Hematopoietic multipotent progenitor cell treated with erythropoietin and hydrocortisone succinate and interleukin-3 and kit ligand, for 8 days (in vitro differentiated cells): ENCODE data around the gene AFTPH.

Source experiments
- DNase-seq: peaks from one replicate; pipeline ENCODE4 v3.0.0-alpha.2; 2015

The AFTPH gene, protein sequence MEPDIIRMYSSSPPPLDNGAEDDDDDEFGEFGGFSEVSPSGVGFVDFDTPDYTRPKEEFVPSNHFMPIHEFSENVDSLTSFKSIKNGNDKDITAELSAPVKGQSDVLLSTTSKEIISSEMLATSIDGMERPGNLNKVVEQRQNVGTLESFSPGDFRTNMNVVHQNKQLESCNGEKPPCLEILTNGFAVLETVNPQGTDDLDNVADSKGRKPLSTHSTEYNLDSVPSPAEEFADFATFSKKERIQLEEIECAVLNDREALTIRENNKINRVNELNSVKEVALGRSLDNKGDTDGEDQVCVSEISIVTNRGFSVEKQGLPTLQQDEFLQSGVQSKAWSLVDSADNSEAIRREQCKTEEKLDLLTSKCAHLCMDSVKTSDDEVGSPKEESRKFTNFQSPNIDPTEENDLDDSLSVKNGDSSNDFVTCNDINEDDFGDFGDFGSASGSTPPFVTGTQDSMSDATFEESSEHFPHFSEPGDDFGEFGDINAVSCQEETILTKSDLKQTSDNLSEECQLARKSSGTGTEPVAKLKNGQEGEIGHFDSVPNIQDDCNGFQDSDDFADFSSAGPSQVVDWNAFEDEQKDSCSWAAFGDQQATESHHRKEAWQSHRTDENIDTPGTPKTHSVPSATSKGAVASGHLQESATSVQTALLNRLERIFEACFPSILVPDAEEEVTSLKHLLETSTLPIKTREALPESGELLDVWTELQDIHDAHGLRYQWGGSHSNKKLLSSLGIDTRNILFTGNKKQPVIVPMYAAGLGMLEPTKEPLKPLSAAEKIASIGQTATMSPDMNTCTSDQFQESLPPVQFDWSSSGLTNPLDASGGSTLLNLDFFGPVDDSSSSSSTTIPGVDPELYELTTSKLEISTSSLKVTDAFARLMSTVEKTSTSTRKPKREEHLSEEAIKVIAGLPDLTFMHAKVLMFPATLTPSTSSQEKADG

DNA sequence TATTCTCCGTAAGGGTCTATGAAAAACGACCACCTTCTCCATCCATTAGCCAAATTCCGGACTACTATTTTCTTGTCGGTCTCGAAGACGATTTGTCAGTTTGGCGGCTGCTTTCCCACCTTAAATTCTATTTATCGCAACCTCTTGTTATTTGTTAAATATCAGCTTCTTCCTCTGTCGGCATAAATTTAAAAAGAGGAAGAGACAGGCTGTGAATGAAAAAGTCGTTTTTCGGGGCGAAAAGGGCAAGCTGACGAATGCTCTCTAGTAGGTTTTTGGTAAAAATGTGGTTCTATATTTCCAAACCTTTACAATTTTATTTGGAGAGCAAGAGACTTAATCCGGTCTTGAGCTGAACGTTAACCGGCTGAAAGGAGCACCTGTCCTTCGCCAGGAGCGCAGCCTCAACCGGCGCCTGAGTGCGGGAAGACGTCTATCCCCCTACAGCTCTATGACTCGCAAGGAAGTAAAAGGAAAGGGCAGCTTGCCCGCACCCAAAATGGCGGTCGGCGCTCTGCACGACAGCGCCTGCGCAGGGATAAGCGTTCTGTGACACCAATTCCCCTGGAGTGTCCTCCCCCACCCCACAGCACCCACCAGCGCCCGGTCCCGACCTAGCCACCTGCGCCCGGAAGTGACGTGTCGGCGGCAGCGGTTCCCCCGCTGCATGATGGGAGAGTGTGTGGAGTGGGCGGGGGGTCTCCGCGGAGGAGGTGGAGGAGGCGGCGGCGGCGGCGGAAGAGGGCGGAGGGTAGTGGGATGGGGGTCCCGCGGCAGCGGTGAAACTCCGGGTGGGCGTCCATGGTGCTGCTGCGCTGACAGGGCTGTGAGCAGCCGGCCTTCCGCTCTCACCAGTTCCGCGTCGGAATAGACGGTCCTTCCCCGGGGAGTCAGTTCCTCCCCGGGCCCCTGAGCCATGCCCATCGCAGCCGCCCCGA is at the start of gene AFTPH:
Gene AFTPH, plus strand, starts transcription at position 663 of the 938 bp plus-strand sequence. CDS start 27,147 bp downstream, outside the sequence.
- DNase-seq, result peak; percentile 98

DNA sequence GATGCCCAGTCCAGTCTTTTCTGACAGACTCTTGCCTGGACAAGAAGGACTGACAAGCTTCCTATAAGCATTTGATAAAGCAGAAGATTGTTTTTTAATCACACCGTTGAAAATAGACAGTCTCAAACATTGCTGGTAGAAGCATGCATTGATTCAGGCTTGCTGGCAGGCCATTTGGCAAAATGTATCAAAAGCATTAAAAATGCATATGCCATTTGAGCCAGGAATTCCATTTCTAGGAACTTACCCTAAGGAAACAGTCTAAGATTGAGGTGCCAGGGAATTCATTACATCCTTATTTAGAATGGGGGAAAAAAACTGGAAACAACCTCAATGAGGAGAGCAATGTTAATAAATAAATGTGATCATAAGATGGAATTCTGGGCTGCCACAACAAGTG is 49.5 kb upstream of the AFTPH start:
- DNase-seq, result no peak

- no peak for DNase-seq
These were observed 47.1 kb upstream of the AFTPH start for GRCh38 chr2:64477037-64477436.

DNA sequence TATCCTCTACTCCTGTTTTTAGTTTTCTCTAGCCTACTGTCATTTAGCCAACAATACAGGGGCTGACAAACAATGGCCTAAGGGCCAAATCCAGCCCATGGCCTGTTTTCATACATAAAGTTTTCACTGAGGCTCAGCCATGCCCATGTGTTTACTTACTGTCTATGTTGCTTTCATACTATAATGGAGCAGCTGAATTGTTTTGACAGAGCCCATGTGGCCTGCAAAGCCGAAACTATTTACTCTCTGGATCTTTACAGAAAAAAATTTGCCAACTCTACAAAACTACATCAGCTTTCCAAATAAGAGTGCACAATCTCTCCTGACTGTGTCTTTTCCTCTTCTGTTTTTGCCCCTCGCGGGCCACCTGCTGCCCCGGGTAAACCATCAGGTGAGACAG is 46.1 kb upstream of the AFTPH start:
- DNase-seq, result no peak

- no peak for DNase-seq
These were observed 45.5 kb upstream of the AFTPH start for GRCh38 chr2:64478502-64479230.

DNA sequence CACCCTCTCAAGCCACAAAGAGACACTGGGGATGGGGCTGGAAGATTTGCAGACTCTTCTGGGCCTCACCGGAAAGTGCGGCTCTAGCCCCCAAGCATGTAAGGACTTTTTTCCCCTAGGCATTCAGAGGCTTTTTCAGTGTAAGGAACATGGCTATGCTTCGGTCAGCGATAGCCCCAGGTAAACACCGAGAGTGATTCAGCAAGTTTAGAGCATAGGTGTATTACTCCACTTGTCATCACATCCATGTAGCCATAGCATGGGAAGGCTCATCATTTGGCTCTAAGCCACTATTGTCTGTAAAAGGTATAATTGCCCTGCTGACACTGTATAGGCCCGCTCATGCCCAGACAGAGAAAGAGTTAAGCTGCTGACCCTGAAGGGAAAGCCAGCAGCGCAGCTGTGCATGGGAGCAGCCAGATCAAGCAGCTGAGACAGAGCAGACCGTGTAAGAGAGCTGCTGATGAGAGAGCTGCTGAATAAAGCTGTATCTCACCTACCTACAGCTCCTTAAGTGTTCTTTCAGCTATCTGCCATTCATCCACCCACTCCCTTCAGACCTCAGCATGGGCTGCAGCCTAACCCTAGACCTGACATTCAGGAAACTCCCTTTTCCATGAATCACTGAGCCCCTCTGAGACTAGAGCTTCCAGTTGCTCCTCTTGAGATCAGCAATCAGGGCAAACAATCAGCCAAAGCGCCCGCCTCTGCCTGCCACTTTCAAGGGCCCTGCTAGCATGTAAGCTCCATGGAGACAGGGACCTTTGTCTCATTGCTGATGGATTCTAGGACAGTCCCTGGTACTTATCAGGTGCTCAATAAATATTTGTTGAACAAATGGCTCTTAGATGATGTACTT is 44.6 kb upstream of the AFTPH start:
- DNase-seq, result no peak

GRCh38 chr2:64481665-64482064 is 42.5 kb upstream of the AFTPH start:
- DNase-seq, result no peak

DNA sequence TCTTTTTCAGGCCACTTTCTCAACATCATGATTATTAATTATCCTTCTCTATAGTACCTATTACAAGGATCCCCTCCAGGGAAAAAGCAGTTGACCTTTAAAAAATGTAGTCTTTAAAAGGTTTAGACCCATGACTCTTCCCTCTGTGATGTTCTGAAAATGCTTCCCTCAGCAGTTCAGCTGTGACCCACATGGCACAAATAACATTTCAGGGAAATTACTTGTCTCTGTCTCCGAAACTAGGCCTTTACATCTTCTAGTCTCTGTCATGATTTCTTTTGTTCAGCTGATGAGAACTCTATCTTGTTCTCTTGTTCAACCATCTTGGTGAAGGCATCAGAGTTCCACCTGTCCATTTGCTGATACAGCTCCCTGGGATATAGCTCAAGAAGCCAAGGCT is 41.9 kb upstream of the AFTPH start:
- DNase-seq, result no peak

GRCh38 chr2:64482765-64483504 is 41.2 kb upstream of the AFTPH start:
- peak; percentile 46 for DNase-seq

DNA sequence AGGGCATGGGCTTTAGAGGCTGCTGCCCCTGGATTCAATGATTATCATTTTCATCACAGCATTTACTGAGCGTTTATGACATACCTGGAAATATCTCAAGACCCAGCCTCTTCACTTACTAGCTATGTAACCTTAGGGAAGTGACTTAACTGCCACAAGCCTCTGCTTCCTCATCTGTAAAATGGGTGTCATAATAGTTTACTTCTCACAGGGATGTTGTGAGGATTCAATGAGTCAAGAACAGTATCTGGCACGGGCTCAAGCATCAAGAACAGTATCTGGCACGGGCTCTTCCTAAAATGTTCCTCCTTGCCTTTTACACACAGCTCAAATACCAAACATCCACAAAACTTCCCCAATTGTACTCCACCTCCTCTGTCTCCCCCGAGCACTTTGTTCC is 38.8 kb upstream of the AFTPH start:
- no peak for DNase-seq

DNA sequence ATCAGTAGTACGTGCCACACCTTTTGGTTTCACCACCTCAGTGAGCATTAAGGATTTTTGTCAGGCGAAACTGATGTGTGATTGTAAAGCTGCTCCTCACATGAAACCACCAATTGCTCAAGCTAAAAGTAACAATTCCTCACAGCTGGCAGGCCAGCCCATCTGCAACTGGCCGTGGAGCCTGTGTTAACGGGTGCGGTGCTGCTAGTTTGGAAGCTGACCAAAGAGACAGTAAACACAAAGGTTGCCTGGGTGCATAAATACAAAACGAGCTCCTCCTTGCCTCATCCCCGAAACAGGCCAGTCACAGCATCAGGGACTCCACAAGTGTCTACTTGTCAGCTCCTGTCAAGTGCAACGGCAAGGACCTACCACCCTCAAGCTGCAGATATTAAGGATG is 38.2 kb upstream of the AFTPH start:
- DNase-seq, result no peak

GRCh38 chr2:64487256-64488049 is 36.7 kb upstream of the AFTPH start:
- DNase-seq, result no peak

GRCh38 chr2:64488050-64488974 is 35.8 kb upstream of the AFTPH start:
- peak; percentile 63 for DNase-seq

DNA sequence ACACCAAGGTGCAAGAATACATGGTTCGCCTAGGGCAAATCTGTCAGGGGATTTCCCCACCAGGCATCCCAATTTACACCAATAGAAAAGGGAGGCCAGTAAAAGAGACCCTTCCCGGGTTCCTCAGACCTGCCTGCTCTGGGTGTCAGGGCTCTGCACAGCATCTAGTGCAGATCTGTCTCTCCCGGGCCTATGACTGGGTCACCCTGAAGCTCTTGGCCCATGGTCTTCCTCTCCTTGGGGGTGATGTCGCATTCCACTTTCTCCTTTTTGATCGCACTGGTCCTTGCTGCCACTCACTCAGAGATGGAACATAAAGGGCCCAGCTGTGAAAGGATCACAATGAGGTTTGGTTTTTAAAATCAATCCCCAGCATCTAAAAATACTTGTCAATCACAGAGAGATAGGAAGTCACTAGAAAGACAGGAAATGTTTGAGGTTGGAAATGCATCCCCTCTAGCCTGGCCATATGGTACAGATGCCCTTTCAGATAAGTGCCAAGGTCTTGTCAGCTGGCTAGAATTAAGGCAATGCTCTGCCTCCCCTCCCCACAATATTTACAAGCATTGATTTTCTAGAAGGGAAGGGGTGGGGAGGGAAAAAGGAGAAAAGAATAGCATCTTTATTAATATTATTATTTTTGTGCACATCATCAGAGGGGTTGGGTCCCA is 34.9 kb upstream of the AFTPH start:
- DNase-seq, result no peak

DNA sequence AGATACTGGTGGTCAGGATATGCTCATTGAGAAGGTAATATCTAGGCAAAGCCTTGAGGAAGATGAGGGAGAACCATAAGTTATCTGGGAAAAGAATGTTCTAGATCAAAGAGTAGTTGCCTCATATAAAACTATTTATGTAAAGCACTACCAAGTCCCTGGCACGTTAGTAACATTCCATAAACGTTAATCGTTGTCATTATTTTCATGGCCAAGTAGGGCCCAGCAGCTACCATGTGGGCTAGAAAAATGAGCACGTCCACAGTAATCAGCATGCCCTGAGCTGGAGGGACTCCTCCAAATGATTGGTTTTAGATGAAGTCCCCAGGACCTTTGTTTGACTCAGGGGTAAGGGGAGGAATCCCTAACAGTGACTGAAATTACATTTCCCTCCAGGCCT is 32.7 kb upstream of the AFTPH start:
- no peak for DNase-seq

GRCh38 chr2:64492272-64492671 is 31.9 kb upstream of the AFTPH start:
- no peak for DNase-seq

DNA sequence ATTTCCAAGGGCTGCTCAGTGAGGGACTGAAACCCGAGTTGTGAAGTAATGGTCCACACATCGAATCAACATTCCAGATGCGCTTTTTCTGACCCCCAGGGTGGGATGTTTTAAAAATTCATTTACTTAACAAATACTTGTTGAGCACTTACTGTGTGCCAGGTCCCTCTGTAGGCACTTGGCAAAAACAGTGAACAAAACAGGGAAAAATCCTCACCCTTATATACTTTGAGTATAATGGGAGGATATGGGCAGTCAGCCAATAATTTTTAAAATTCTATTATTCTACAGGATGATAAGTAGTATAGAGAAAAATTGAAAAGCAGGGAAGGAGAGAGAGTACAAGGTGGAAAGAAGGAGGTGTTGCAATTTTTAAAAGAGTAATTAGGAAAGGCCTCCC is 31.3 kb upstream of the AFTPH start:
- DNase-seq, result no peak

DNA sequence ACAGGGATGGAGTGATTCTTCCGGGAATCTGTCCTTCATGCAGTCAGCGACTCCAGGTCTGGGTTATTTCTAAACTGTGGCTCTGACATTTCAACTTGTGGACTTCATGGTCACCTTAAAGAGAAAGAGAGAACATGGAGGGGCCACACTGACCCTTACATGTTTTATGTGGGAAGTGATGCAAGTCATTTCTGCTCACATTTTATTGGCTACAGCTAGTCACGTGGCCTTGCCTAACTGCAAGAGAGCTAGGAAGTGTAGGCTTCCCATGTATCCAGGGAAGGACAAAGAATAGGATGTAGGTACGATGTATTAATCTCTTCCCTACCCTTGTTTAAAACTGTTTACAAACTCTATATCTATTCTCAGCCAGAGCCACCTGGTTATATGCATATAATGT is 30.3 kb upstream of the AFTPH start:
- no peak for DNase-seq
